OCI-LY1 (cell line): Measurements from ENCODE around the gene PLIN5.

ENCODE experiments used
- H2AFZ ChIP-seq: fragments of 200-600 bp; sonication (generic), shearing (Covaris generic); 2 replicates; pipeline ENCODE4 v1.6.0; 2014; ENCODE audit warnings: antibody characterized with exemption, mild to moderate bottlenecking, low read length
- H3F3A ChIP-seq: fragments of 200-600 bp; sonication (generic), shearing (Covaris generic); 2 replicates; pipeline ENCODE4 v1.6.0; 2014; ENCODE audit warnings: mild to moderate bottlenecking, antibody characterized with exemption, low read length, moderate library complexity; ENCODE audit not compliant: insufficient read depth
- H3K27ac ChIP-seq: fragments of 200-600 bp; sonication (generic); 2 replicates; pipeline ENCODE4 v1.5.1; 2014; ENCODE audit warnings: low read length, mixed run types, mild to moderate bottlenecking, low read depth; ENCODE audit not compliant: poor library complexity, severe bottlenecking
- H3K27me3 ChIP-seq: fragments of 200-600 bp; sonication (generic); 2 replicates; pipeline ENCODE4 v1.6.0; 2014; ENCODE audit warnings: antibody characterized with exemption, mild to moderate bottlenecking, low read length, moderate library complexity; ENCODE audit not compliant: insufficient read depth
- H3K36me3 ChIP-seq: fragments of 200-600 bp; sonication (generic); 2 replicates; pipeline ENCODE4 v1.6.1; 2014; ENCODE audit warnings: mild to moderate bottlenecking, antibody characterized with exemption, low read length, moderate library complexity, mixed read lengths; ENCODE audit not compliant: insufficient read depth
- H3K4me1 ChIP-seq: fragments of 200-600 bp; sonication (generic); 2 replicates; pipeline ENCODE4 v1.5.1; 2014; ENCODE audit warnings: mild to moderate bottlenecking, low read length, moderate library complexity; ENCODE audit not compliant: insufficient read depth, severe bottlenecking
- H3K4me2 ChIP-seq: fragments of 200-600 bp; sonication (generic), shearing (Covaris generic); 2 replicates; pipeline ENCODE4 v1.6.1; 2014; ENCODE audit warnings: low read length
- H3K4me3 ChIP-seq: fragments of 200-600 bp; sonication (generic); 2 replicates; pipeline ENCODE4 v1.5.1; 2014; ENCODE audit warnings: low read length, low read depth, mild to moderate bottlenecking, mixed read lengths; ENCODE audit not compliant: poor library complexity, severe bottlenecking
- H3K79me2 ChIP-seq: fragments of 200-600 bp; shearing (Covaris generic); 2 replicates; pipeline ENCODE4 v1.6.1; 2016; ENCODE audit warnings: mixed run types, low read length, mixed read lengths; ENCODE audit not compliant: insufficient read depth
- H3K9ac ChIP-seq: fragments of 200-600 bp; sonication (generic), shearing (Covaris generic); 2 replicates; pipeline ENCODE4 v1.6.1; 2014; ENCODE audit warnings: mild to moderate bottlenecking, low read length, mixed read lengths
- H3K9me2 ChIP-seq: fragments of 200-600 bp; sonication (generic), shearing (Covaris generic); 2 replicates; pipeline ENCODE4 v1.6.1; 2014; ENCODE audit warnings: low read depth, mild to moderate bottlenecking, low read length, mixed read lengths
- H3K9me3 ChIP-seq: fragments of 200-600 bp; shearing (Covaris generic); 2 replicates; pipeline ENCODE4 v1.6.1; 2014; ENCODE audit warnings: low read length, mixed read lengths
- H4K20me1 ChIP-seq: fragments of 200-600 bp; sonication (generic), shearing (Covaris generic); 2 replicates; pipeline ENCODE4 v1.6.0; 2016; ENCODE audit warnings: mild to moderate bottlenecking, low read length; ENCODE audit not compliant: insufficient read depth
- CTCF ChIP-seq: fragments of 200-600 bp; sonication (generic), shearing (Covaris generic); IDR thresholded peaks from 2 replicates; pipeline ENCODE4 v1.5.1; 2017; ENCODE audit warnings: mild to moderate bottlenecking, antibody characterized with exemption, low read length, moderate library complexity, mixed read lengths
- EZH2 ChIP-seq: fragments of 200-600 bp; sonication (generic), shearing (Covaris generic); IDR thresholded peaks from 2 replicates; pipeline ENCODE4 v1.8.0; 2017; ENCODE audit warnings: borderline replicate concordance, mixed run types, mild to moderate bottlenecking, antibody characterized with exemption, low read length, moderate library complexity, mixed read lengths

PLIN5 gene

GRCh38 chr19:4494691-4495064 lies 40.3 kb downstream of the PLIN5 start:
- Histone ChIP-seq H3K27ac (no peak overlapping the region), H3K9me3 (no peaks in the 10 kb centered on the region), H3F3A (no peaks in the 10 kb centered on the region), H2AFZ (no peak overlapping the region), H3K9ac (no peak overlapping the region), H3K4me2 (no peak overlapping the region), H4K20me1 (no peaks in the 10 kb centered on the region), H3K79me2 (no peaks in the 10 kb centered on the region), H3K4me1 (no peaks in the 10 kb centered on the region), H3K9me2 (no peaks in the 10 kb centered on the region), H3K36me3 (peaks cover 70% of the 10 kb centered on the region), H3K4me3 (no peak overlapping the region), H3K27me3 (no peaks in the 10 kb centered on the region)
- TF ChIP-seq CTCF (no peak), EZH2 (no peak)

GRCh38 chr19:4493929-4494690 lies 40.9 kb downstream of the PLIN5 start:
- Histone ChIP-seq H3K36me3 (peaks cover 73% of the 10 kb centered on the region), H3K4me1 (no peaks in the 10 kb centered on the region), H3F3A (no peaks in the 10 kb centered on the region)

GRCh38 chr19:4493104-4493928 lies 41.7 kb downstream of the PLIN5 start:
- no peaks in the 10 kb centered on the region for H3K27me3 ChIP-seq
- no peaks in the 10 kb centered on the region for H3K79me2 ChIP-seq
- no peaks in the 10 kb centered on the region for H3F3A ChIP-seq
- H3K4me1 ChIP-seq = no peaks in the 10 kb centered on the region
- no peak overlapping the region for H2AFZ ChIP-seq
- no peak for TF ChIP-seq EZH2
- no peak for TF ChIP-seq CTCF
- H3K27ac ChIP-seq = no peak overlapping the region
- peaks cover 72% of the 10 kb centered on the region for H3K36me3 ChIP-seq
- H3K4me3 ChIP-seq = no peak overlapping the region
- H3K4me2 ChIP-seq = no peak overlapping the region
- H4K20me1 ChIP-seq = no peaks in the 10 kb centered on the region
- no peaks in the 10 kb centered on the region for H3K9me3 ChIP-seq
- H3K9ac ChIP-seq = no peak overlapping the region
- H3K9me2 ChIP-seq = no peaks in the 10 kb centered on the region

More at GRCh38 chr19:4493929-4494690, 40.9 kb downstream of the PLIN5 start:
- H2AFZ ChIP-seq = no peak overlapping the region
- H3K9me3 ChIP-seq = no peaks in the 10 kb centered on the region
- no peak overlapping the region for H3K27ac ChIP-seq
- H4K20me1 ChIP-seq = no peaks in the 10 kb centered on the region
- no peak overlapping the region for H3K9ac ChIP-seq
- no peaks in the 10 kb centered on the region for H3K27me3 ChIP-seq
- no peak overlapping the region for H3K4me2 ChIP-seq
- H3K4me3 ChIP-seq = no peak overlapping the region
- TF ChIP-seq CTCF (no peak), EZH2 (no peak)
- no peaks in the 10 kb centered on the region for H3K79me2 ChIP-seq
- H3K9me2 ChIP-seq = no peaks in the 10 kb centered on the region
